Ramos (cell line): ENCODE results near the gene RTN4R.
"Not testable (repeated sequence)": the region's sequence is repeated elsewhere in the genome, so short reads cannot be mapped to it uniquely, and the experiment has no call there.

Source experiments
- in situ Hi-C: fragments of 300-500 bp; cut with MboI; formaldehyde crosslinking; loops from one replicate; pipeline ENCODE4 v1.14.3; 2022; ENCODE audit warnings: low sequenced_read_pairs; ENCODE audit not compliant: unreplicated experiment

Gene RTN4R

DNA sequence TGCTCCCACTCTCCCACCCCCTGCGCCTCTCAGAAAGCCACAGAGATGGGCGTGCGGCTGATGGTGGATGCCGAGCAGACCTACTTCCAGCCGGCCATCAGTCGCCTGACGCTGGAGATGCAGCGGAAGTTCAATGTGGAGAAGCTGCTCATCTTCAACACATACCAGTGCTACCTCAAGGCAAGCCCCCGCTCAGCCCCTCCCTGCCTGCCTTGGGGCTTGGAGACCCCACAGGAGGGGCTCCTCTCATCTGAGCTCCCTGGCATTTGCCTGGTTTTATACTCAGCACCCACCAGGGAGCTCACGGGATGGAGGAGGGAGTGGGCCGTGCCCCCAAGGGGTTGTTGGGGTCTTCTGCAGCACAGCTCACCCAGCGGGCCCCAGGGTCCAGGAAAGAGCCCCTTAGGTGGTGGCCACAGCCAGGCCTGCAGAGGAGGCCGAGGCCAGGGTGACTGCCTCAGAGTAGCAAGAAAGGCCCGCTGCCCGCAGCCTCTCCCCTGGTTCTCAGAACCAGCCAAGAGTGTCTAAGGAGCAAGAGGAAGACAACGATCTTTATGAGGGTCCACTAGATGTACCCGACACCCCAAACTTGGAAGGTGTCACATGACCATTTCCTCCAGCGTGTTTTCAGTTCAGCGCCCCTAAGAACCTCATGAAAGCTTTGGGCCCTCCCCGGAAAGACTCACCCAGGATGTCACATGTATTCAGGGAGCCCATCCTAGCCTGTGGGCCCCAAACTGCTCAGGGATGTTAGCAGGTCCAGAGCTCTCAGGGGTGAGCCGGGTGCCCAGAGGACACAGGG lies 38.7 kb upstream of the RTN4R start:
- in situ Hi-C loops = not testable (repeated sequence)

- in situ Hi-C loops = no loop called here
These were observed 38.0 kb upstream of the RTN4R start for GRCh38 chr22:20305894-20306645.

DNA sequence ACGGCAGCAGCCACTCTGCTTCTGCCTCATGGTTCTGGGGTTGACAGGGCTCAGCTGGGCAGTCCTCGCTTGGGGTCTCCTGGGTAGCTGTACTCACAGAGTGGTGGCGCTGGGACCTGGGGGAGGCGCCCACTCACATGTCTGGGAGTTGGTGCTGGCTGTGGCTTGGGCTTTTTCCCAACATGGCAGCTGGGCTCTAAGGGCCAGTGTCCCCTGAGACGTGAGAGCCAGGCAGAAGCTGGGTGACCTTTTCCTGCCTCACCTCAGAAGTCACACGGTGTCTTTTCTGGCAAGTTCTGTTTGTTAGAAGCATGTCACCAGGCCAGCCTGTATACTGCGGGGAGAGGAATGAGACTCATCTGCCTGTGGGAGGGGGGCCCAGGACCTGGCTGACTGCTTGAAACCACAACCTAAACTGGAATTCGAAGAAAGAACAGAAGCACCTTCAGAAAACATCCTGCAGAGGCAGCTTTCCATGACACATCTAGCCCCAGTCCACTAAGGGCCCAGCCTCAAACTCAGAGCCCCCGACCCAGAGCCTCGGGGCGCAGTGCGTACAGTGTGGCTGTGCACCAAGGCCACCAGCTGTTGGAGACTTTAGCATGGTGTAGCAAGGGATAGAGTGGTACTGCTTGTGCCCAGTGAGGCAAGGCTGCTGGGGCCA lies 37.2 kb upstream of the RTN4R start:
- in situ Hi-C loops = not testable (repeated sequence)

GRCh38 chr22:20304646-20305045 lies 36.5 kb upstream of the RTN4R start:
- in situ Hi-C loops = no loop called here

GRCh38 chr22:20303229-20303534 lies 35.1 kb upstream of the RTN4R start:
- in situ Hi-C loops = not testable (repeated sequence)

DNA sequence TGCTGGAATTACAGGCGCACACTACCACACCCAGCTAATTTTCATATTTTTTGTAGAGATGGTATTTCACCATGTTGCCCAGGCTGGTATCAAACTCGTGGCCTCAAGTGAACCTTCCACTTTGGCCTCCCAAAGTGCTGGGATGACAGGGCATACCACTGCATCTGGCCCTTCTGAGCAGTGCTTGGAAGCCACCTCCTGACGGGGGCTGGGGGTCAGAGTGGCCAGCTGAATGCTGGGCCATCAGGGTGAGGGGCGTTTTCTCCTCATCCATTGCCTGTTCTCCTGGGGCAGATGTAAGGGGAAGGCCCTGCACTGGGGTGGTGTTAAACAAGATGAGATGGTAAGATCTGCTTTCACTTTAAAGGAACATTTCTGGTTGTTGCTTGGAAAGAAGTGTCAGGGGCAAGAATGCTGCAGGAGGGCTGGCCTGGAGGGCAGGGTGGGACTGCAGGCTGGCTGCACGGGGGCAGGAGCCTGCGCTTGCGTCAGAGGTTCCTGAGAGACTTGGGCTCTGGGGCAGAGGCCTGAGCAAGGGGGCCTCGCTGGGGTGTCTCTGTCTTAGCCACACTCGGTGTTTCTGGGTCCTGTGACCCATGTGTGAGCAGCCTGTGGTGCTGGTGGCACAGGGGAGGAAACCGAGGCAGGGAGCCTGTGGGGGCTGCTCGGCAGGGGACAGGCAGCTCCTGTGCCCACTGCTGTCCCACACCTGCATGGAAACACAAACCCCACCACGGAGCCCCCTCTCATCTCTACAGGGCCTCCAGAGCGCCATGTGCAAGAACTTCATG lies 34.5 kb upstream of the RTN4R start:
- in situ Hi-C loops = no loop called here

GRCh38 chr22:20299746-20300136 lies 31.6 kb upstream of the RTN4R start:
- in situ Hi-C loops = no loop called here

DNA sequence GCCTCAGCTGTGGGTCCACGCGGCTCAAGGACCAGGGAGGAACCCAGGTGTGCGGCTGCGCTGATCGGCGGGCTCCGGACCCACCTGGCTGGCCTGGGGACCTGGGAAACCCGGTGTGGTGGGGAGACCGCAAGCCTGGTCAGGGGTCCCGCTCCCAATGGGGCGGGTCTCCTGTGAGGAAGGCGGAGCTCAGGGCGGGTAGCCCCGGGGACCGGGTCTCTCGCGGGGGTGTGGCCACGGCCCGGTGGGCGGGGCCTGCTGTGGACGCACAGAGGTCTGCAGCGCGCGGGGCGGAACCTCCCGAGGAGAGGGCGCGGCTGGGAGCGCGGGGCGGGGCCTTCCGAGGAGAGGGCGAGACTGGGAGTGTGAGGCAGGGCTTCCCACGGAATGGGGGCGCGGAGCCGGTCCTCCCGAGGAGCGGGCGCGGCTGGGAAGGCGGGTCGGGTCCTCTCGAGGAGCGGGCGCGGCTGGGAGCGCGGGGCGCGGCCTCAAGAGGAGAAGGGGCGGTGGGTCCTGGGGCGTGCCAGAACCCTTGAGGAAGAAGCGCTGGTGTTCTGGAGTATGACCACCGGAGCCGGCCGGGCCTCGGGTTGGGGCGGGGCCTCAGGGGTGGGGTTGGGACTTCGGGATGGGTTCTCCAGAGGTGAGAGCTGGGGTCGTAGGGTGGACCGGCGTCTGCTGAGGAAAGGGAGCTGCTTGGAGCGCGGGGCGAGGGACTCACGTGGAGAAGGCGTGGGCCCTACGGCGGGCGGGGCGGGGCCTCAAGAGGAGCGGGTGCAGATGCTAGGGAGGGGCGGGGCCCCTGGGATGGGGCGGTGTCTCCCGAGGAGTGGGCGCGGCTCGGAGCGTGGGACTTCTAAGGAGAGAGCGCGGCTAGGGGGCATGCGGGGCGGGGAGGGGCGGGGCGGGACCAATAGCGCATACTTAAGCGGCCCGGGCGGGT lies 31.0 kb upstream of the RTN4R start:
- in situ Hi-C loops = no loop called here

- in situ Hi-C loops = no loop called here
These were observed 30.1 kb upstream of the RTN4R start for GRCh38 chr22:20298110-20298802.

DNA sequence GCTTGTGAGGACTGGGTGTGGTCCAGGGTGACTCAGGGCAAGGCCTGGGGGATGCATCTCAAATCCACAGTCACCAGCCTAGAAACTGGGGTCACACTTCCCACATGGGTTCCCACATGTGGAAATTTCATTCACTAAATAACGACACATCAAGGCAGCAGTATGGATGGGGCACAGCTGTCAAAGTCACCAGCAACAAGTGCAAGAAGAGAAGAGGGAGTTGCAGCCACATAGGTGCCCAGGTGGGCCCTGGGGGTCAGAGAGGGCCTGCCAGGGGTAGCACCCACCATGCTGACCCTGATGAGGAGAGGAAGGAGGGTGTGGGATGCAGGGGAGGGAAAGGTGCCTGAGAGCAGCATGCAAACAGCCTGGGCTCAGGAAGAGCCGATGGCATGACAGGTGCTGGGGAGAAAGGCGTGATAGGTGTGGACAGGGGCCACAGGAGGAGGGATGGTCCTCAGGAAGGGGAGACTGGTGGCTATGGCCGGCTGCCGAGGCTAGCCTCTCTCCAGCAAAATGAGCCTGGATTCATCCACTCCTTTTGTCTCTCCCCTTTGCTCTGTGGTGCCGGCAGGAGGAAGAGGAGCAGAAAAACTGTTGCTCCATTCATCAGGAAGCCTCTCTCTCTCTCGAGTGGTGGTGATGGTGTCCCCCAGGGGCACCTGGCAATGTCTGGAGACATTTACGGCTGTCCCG lies 29.4 kb upstream of the RTN4R start:
- in situ Hi-C loops = no loop called here

DNA sequence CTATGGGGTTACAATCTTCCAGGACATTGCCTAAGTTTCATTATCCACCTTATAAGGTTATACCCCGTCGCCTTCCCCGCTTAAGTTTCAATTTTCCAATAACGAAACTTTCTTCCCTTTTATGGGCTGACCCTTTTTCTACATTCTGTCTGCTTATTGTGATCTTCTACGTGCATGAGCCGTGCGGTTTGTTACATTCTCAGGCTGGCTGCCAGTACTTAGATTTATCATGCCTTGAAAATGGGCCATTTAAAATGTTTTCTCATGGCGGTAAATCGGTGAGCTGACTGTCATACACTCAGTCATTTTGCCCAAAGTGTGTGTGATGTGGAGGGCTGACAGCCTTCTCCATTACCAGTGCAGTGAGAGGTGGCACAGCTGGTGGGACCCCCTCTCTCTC lies 28.5 kb upstream of the RTN4R start:
- in situ Hi-C loops = no loop called here

DNA sequence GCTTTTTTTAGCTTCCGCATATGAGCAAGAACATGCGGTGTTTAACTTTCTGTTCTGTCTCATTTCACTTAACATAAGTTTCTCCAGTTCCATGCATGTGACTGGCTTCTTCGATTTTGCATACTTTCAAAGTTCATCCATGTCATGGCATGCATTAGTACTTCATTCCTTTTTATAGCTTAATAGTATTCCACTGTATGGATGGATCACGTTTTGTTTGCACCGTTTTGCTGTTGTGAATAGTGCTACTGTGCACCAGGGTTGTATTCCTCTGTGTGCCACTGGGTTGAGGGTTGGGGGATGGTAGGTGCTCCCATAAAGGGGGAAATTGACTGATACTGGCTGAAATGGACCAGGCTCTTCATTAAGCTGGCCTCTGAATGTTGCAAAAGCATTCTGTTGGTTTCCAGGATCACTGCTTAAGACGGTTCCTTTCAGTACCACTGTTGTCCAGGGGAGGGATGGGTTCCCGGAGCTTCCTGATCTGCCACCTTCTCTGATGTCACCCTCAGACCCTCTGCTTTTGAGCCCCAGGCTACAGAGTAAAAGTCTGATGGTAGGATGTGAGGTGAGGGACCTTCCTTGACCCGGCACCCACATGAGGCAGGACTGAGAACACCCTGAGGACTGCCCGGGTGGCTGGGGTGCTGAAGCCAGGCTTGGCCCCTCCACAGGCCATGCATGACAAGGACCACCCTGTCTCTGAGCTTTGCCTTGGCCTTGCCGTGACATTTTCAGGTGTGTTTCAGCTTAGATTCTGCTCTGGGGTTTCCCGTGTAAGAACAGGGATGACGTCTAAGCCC lies 27.3 kb upstream of the RTN4R start:
- in situ Hi-C loops = no loop called here

DNA sequence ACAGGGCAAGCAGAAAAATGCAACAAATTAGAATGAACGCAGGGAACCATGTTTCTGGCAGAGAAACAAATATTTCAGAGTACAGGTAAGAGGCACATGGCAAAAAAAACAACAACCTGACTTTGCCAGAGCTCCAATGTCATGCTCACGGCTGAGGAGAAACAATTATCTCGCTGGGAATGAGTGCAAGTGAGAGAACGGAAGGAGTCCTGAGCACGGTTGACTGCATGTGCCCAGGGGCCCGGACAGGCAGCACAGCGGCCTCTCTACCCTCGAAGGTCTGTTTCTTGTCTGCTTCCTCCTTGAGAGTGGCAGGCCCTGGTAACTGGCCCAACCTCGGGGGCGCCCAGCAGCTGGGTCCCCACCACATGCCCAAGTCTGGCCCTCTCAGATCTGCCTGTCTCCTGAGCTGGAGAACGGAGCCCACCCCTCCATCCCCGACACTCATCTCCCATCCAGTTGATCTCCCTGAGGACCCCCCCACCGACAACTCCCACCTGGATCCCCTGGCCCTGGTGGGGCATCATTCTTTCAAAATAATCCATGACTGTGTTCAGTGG lies 24.6 kb upstream of the RTN4R start:
- in situ Hi-C loops = no loop called here

GRCh38 chr22:20292108-20292507 lies 24.0 kb upstream of the RTN4R start:
- in situ Hi-C loops = no loop called here

DNA sequence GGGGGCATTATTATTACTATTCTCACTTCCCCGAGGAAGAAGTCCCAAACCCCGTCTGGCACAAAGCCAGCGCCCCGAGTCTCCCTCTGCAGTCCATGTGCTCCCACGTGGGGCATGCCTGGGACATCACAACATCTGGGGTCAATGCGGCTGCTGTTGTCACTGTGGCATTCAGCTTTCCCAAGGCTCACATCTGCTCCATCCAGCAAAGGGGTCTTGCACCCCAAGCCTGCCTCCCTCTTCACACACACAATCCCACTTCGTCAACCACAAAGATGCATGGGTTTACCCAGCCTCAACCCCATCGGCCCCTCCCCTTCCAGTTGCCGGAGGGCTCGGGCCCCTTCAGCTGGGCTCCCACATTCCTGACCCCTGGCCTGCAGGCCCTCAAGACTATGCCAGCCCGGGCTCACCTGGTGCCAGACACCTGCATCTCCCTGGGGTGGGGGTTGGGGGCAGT lies 23.5 kb upstream of the RTN4R start:
- in situ Hi-C loops = no loop called here

GRCh38 chr22:20291249-20291586 lies 23.1 kb upstream of the RTN4R start:
- in situ Hi-C loops = no loop called here

DNA sequence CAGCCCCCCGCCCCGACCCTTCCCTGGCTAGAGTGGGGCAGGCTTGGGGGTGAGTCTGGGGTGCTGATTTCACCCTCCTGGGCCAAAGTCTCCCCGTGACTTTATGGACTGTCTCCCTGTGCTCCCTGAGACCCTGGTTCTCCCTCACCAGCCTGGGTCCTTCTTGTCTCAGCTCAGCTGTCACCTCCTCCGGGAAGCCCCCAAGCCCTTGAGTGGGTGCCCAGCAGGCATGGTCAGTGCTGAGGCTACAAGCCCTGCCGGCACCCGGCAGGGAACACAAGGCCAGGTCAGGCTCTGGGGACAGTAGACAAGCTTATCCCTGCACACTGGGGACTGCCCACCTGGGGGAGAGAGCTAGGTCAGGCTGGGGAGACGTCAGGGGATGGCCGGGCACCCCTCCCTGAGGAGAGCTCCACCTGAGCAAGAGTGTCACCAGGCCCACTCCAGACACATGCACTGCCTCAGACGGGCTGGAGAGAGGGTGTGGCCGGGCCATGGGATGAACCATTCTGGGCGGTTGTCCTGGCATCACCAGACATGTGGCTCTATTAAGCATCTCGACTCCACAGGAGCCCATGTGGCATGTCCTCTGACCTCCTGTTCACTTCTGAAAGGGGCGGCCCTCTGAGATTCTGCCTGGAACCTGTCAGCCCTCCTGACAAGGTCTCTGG lies 22.6 kb upstream of the RTN4R start:
- in situ Hi-C loops = no loop called here
